CD4-positive, alpha-beta T cell (primary cell): ENCODE measurements around the gene TMEM139. TPM values are rescaled to one million over a fixed set of nuclear protein-coding genes. Genes with fewer than 3 reads are reported as not detected.

Experiments used
- ATAC-seq: fragments of 200-7000 bp; cut with Tn5 transposase; one replicate; pipeline ENCODE4 v1.10.0; 2022; ENCODE audit warnings: mild to moderate bottlenecking; ENCODE audit not compliant: poor library complexity
- CTCF ChIA-PET: fragments of 350-600 bp; sonication (Branson Sonifier 250); formaldehyde crosslinking; loops from one replicate; lab custom pipeline; 2021; ENCODE audit warnings: antibody characterized with exemption, inconsistent platforms; lab: Charles Lee
- POLR2A ChIA-PET: fragments of 350-600 bp; sonication (Branson Sonifier 250); formaldehyde crosslinking; loops from one replicate; lab custom pipeline; 2021; ENCODE audit warnings: antibody characterized with exemption, inconsistent platforms; lab: Charles Lee
- DNase-seq, 14 experiments: peaks; one replicate each; pipeline ENCODE4 v3.0.0-alpha.2; 2013 to 2020; ENCODE audit warnings: mixed read lengths in 2 of 14
- H3K27ac ChIP-seq, 2 donors: one replicate each; pipeline versions ENCODE4 v1.5.1 to v1.7.0; 2013; ENCODE audit warnings: low read length in 2 of 2, low read depth in 1 of 2, mild to moderate bottlenecking in 1 of 2
- H3K27me3 ChIP-seq, 2 experiments: 1 replicate in 1 of 2; 2 replicates in 1 of 2; pipeline versions ENCODE4 v1.6.1 to v1.7.0; 2013; ENCODE audit warnings: low read length in 2 of 2, control low read depth in 1 of 2, mild to moderate bottlenecking in 1 of 2, moderate library complexity in 1 of 2; ENCODE audit not compliant: insufficient read depth in 2 of 2, control insufficient read depth in 1 of 2
- H3K36me3 ChIP-seq: one replicate; pipeline ENCODE4 v1.6.1; 2013; ENCODE audit warnings: low read length, control low read depth; ENCODE audit not compliant: insufficient read depth
- H3K4me1 ChIP-seq: one replicate; pipeline ENCODE4 v1.6.1; 2013; ENCODE audit warnings: low read length, control low read depth; ENCODE audit not compliant: insufficient read depth
- H3K4me3 ChIP-seq: one replicate; pipeline ENCODE4 v1.5.1; 2013; ENCODE audit warnings: mild to moderate bottlenecking, low read length, moderate library complexity
- H3K9me3 ChIP-seq, 2 experiments: 1 replicate in 1 of 2; 2 replicates in 1 of 2; pipeline versions ENCODE4 v1.6.1 to v1.7.0; 2013; ENCODE audit warnings: low read length in 2 of 2, mild to moderate bottlenecking in 2 of 2, control low read depth in 1 of 2, moderate library complexity in 1 of 2; ENCODE audit not compliant: control insufficient read depth in 1 of 2, insufficient read depth in 1 of 2
- H3K27ac Mint-ChIP-seq: one replicate; pipeline ENCODE4 v1.8.0; 2020; ENCODE audit warnings: mixed read lengths
- H3K27me3 Mint-ChIP-seq: one replicate; pipeline ENCODE4 v1.8.0; 2021; ENCODE audit warnings: mixed read lengths
- H3K36me3 Mint-ChIP-seq: one replicate; pipeline ENCODE4 v1.8.0; 2021; ENCODE audit warnings: low read depth, mixed read lengths
- H3K4me1 Mint-ChIP-seq: one replicate; pipeline ENCODE4 v1.8.0; 2021; ENCODE audit warnings: low read depth, mixed read lengths
- H3K4me3 Mint-ChIP-seq: one replicate; pipeline ENCODE4 v1.8.0; 2020; ENCODE audit warnings: mild to moderate bottlenecking, mixed read lengths
- H3K9me3 Mint-ChIP-seq: one replicate; pipeline ENCODE4 v1.8.0; 2020; ENCODE audit warnings: mixed read lengths
- intact Hi-C, 2 experiments: fragments of 100-400 bp; cut with DNase I in 1 of 2; cut with micrococcal nuclease in 1 of 2; formaldehyde crosslinking; loops; one replicate each; pipeline versions ENCODE4 v1.15.1 to v1.9.0; 2023 to 2025; cut with DNase I, micrococcal nuclease
- total RNA-seq, 174 experiments: library from RNA in 2 of 174; stranded (reverse) in 2 of 174; gene quantifications; one replicate each; pipeline ENCODE4 v1.2.3 and lab custom pipeline; 2021 to 2026
- TF ChIP-seq, protein P1 (sequence below): fragments of 200-600 bp; IDR thresholded peaks from one replicate; pipeline ENCODE4 v1.8.0; 2022; ENCODE audit warnings: antibody characterized with exemption, mild to moderate bottlenecking

TMEM139 gene
- total RNA-seq, 2 experiments from 2014 or later, result 0.20 to 0.27 TPM

DNA sequence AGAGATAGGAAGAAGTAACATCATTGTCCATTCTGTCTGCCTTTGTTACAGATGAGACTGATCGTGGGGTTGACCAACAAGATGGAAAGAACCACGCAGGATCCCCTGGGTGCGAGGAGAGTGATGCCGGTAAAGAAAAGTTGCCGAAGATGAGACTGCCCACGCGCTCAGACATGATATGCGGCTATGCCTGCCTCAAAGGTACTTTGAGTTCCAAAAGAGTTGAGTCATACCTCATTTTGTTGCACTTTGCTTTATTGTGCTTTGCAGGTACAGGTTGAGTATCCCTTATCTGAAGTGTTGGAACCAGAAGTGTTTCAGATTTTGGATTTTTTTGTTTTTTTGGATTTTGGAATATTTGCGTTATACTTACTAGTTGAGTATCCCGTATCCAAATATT lies 19.0 kb downstream of the TMEM139 start:
- Histone ChIP-seq H3K9me3 (no peaks in the 10 kb centered on the region), H3K27me3 (no peaks in the 10 kb centered on the region), H3K4me3 (no peak overlapping the region), H3K36me3 (peaks cover 87% of the 10 kb centered on the region), H3K27ac (no peak overlapping the region), H3K4me1 (peaks cover 18% of the 10 kb centered on the region)
- Mint-ChIP-seq H3K27ac (no peak overlapping the region), H3K4me1 (peaks cover 29% of the 10 kb centered on the region), H3K36me3 (peaks cover 94% of the 10 kb centered on the region), H3K4me3 (no peak overlapping the region), H3K9me3 (no peaks in the 10 kb centered on the region), H3K27me3 (no peaks in the 10 kb centered on the region)
- ChIA-PET POLR2A (no interaction called here), CTCF (interaction anchor here (1.2 to 1.9 kb wide), 2 partner anchors 63 to 89 kb away, joined by 3 to 7 read pairs; no protein-coding TSS in a partner anchor)
- DNase-seq (no peak), ATAC-seq (no peak)
- TF ChIP-seq, protein P1, sequence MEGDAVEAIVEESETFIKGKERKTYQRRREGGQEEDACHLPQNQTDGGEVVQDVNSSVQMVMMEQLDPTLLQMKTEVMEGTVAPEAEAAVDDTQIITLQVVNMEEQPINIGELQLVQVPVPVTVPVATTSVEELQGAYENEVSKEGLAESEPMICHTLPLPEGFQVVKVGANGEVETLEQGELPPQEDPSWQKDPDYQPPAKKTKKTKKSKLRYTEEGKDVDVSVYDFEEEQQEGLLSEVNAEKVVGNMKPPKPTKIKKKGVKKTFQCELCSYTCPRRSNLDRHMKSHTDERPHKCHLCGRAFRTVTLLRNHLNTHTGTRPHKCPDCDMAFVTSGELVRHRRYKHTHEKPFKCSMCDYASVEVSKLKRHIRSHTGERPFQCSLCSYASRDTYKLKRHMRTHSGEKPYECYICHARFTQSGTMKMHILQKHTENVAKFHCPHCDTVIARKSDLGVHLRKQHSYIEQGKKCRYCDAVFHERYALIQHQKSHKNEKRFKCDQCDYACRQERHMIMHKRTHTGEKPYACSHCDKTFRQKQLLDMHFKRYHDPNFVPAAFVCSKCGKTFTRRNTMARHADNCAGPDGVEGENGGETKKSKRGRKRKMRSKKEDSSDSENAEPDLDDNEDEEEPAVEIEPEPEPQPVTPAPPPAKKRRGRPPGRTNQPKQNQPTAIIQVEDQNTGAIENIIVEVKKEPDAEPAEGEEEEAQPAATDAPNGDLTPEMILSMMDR, result no peak
- intact Hi-C loops, result loop anchor here (2.0 to 10.0 kb wide), 3 partner anchors 113 to 299 kb away; no protein-coding TSS in a partner anchor

DNA sequence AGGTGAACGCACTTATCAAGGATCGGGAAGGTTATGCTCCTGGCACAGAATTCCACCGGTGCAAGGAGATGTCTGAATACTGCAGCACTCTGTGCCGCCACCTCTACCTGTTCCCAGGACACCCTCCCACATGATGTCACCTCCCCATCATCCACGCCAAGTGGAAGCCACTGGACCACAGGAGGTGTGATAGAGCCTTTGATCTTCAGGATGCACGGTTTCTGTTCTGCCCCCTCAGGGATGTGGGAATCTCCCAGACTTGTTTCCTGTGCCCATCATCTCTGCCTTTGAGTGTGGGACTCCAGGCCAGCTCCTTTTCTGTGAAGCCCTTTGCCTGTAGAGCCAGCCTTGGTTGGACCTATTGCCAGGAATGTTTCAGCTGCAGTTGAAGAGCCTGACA lies 20.2 kb downstream of the TMEM139 start:
- H3K36me3 ChIP-seq, result peaks cover 79% of the 10 kb centered on the region
- TF ChIP-seq, protein P1, result no peak
- ATAC-seq, result no peak

DNA sequence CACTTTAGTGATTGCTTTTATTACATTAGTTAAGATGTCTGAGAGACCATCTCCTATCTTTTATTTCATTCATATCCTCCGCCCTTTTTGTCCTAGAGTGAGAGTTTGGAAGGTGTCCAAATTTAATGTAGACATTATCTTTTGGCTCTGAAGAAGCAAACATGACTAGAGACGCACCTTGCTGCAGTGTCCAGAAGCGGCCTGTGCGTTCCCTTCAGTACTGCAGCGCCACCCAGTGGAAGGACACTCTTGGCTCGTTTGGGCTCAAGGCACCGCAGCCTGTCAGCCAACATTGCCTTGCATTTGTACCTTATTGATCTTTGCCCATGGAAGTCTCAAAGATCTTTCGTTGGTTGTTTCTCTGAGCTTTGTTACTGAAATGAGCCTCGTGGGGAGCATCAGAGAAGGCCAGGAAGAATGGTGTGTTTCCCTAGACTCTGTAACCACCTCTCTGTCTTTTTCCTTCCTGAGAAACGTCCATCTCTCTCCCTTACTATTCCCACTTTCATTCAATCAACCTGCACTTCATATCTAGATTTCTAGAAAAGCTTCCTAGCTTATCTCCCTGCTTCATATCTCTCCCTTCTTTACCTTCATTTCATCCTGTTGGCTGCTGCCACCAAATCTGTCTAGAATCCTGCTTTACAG lies 20.8 kb downstream of the TMEM139 start:
- Histone ChIP-seq H3K27me3 (no peaks in the 10 kb centered on the region), H3K36me3 (peaks cover 73% of the 10 kb centered on the region), H3K27ac (no peak overlapping the region), H3K4me1 (peaks cover 17% of the 10 kb centered on the region), H3K4me3 (no peak overlapping the region), H3K9me3 (peaks cover 0 to 4% of the 10 kb centered on the region in 2 experiments)
- CTCF ChIA-PET, result interaction anchor here (0.7 to 2.4 kb wide), 5 partner anchors 12 to 91 kb away, joined by 3 to 27 read pairs (median 4); partner anchors contain the start of gene GSTK1
- Mint-ChIP-seq H3K27me3 (no peaks in the 10 kb centered on the region), H3K4me1 (peaks cover 25% of the 10 kb centered on the region), H3K27ac (peak overlapping the region; percentile 5), H3K36me3 (peaks cover 76% of the 10 kb centered on the region), H3K9me3 (no peaks in the 10 kb centered on the region), H3K4me3 (no peak overlapping the region)
- DNase-seq (peak; percentile 53 to 81 (median 65)), ATAC-seq (peak; percentile 74)
- intact Hi-C loops, result loop anchor here (1.0 to 10.0 kb wide), 4 partner anchors 65 to 301 kb away; partner anchors contain the start of gene EPHA1 (in 1 of the 2)
- TF ChIP-seq, protein P1, result peak; percentile 64
- POLR2A ChIA-PET, result interaction anchor here (1.3 to 2.0 kb wide), 4 partner anchors 18 to 497 kb away, joined by 4 to 5 read pairs (median 4); partner anchors contain the start of gene CASP2

More for the DNA sequence above, 20.2 kb downstream of the TMEM139 start:
- Mint-ChIP-seq H3K4me3 (no peak overlapping the region), H3K27me3 (no peaks in the 10 kb centered on the region), H3K36me3 (peaks cover 82% of the 10 kb centered on the region), H3K4me1 (peaks cover 25% of the 10 kb centered on the region), H3K27ac (peak overlapping the region; percentile 5), H3K9me3 (no peaks in the 10 kb centered on the region)
- intact Hi-C loops, result loop anchor here (1.0 to 10.0 kb wide), 5 partner anchors 65 to 300 kb away; partner anchors contain the start of gene EPHA1 (in 1 of the 2)
- DNase-seq, result no peak
- Histone ChIP-seq H3K27ac (no peak overlapping the region), H3K4me3 (no peak overlapping the region), H3K27me3 (no peaks in the 10 kb centered on the region), H3K4me1 (peaks cover 15% of the 10 kb centered on the region), H3K9me3 (no peaks in the 10 kb centered on the region)
- ChIA-PET POLR2A (interaction anchor here (0.5 to 2.0 kb wide), 5 partner anchors 17 to 496 kb away, joined by 4 to 5 read pairs (median 4); partner anchors contain the start of gene CASP2), CTCF (interaction anchor here (0.6 to 2.4 kb wide), 5 partner anchors 13 to 90 kb away, joined by 3 to 27 read pairs (median 4); partner anchors contain the start of gene GSTK1)
